ENCODE results near the gene ATP5F1A.
A peak's percentile ranks its signal among the peaks of the same experiment; 100 is the strongest.
"Not testable (repeated sequence)": the region's sequence is repeated elsewhere in the genome, so short reads cannot be mapped to it uniquely, and the experiment has no call there.

ATP5F1A gene

DNA sequence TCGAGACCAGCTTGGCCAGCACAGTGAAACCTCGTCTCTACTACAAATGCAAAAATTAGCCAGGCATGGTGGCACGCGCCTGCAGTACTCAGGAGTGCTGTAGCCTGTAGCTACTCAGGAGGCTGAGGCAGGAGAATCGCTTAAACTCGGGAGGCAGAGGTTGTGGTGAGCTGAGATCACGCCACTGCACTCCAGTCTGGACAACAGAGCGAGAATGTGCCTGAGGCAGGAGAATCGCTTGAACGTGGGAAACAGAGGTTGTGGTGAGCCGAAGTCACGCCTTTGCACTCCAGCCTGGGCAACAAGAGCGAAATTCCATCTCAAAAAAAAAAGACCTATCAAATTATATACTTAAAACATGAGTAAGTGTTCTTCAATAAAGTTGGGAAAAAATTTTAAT lies 50.7 kb downstream of the ATP5F1A start:
- DNase-seq (ENCODE audit: low spot score), result not testable (repeated sequence)

DNA sequence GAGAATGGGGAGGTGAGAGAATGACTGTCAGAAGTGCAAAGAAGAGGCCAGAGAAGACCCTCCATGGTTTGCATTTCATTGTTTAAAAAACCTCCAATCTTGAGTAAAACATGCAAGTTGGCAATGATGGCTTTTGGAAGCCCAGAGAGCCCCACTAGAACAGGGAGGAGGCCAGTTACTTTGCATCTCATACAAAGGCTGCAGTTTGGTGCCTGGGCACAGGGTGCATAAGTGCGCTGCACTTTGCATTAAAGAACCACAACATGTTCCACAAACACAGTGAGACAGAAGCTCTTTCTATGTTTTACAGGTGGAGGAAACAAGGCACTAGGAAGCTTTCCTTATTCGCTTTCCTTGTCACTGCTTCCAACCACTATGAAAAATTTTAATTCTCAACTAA lies 51.4 kb downstream of the ATP5F1A start:
- DNase-seq (ENCODE audit: low spot score), result no peak

DNA sequence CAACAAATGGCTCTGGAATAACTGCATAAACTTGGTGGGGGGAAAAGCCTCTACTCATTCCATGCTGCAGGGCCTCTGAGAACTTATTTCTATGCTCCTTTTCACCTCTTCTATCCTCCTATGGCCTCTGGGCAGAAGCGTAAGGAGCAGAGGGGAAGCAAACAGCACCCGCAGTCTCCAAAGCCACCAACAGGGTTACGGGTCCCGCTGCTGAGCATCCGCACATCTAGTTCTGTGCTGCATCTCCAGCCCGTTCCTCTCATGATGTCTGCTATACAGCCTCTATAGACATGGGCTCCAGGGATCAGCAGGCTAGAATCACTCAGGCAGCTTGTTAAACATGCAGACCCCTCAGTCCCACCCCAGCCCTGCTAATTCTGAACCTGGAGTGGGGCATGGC lies 52.0 kb downstream of the ATP5F1A start:
- DNase-seq (ENCODE audit: low spot score), result no peak

DNA sequence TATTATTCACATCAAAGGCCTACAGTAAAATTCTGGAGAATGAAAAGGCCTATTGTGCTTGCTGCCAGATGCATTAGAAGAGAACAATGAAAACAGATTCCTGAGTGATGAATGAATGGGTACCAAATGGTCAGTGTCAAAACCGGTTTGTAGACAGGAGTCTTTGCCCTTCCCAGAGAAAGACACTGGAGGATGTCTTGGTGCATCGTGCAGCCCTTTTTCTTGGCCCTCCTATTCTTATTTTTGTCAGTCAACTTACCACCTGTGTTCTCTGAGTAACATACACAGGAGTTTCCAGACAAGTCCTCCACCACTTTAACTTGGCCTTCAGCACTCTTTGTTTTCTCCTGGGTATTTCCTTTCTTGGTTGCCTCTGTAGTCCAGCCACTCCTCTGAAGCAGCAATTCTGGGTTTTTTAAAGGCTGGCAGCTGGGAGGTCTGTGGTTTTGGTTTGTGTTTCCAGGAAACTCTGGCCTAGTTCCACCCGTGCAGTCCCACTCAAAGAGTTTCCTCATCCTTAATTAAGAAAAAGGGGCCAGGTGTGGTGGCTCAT lies 55.4 kb downstream of the ATP5F1A start:
- no peak for DNase-seq (ENCODE audit: low spot score)

DNA sequence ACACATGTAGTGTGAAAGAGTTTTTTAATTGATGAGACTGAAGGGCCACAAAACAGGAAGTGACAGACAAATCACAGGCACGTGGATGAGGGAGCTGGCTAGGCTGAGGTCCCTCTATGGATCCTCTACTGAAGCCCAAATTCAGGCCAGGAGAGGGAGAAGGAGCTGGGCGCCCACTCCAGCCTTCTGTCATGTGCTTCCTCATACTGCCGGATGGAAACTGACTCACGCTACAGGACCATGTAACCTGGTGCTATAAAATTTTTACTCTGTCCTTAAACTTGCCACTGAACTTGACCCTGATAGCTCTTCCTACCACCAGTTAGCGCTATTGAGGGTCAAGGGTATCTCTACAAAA lies 57.4 kb downstream of the ATP5F1A start:
- no peak for DNase-seq (ENCODE audit: low spot score)

DNA sequence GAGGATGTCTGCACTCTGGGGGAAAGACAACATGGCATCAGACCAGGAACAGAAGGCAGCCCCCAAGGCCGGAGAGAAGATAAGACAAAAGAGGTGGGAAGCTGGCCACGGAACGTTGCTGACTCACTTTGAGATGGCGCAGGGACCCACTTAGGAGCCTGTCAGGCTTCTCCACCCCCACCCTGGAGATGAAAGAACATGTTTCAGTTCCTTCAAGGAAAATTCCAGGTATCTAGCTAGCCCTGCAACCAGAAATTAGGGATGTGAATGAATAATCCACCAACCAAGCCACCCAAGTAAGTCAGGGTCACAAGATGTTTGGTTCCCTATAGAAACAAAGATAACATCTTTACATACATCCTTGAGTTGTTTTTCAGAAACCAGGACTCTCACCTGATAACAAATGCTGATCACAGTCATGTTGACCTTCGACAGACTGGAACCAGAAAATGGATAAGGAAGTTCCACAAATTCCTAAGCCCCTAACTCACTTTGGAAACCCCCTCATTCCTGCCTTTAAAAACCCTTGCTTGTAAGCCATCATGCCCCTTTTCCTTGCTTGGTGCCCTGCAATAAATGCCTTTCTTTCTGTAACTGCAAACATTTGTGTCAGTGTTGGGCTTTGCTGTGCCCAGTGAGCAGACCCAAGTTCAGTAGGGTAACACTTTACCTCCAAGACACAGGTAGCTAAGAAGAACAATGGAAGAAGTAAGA lies 57.9 kb downstream of the ATP5F1A start:
- DNase-seq (ENCODE audit: low spot score), result no peak

DNA sequence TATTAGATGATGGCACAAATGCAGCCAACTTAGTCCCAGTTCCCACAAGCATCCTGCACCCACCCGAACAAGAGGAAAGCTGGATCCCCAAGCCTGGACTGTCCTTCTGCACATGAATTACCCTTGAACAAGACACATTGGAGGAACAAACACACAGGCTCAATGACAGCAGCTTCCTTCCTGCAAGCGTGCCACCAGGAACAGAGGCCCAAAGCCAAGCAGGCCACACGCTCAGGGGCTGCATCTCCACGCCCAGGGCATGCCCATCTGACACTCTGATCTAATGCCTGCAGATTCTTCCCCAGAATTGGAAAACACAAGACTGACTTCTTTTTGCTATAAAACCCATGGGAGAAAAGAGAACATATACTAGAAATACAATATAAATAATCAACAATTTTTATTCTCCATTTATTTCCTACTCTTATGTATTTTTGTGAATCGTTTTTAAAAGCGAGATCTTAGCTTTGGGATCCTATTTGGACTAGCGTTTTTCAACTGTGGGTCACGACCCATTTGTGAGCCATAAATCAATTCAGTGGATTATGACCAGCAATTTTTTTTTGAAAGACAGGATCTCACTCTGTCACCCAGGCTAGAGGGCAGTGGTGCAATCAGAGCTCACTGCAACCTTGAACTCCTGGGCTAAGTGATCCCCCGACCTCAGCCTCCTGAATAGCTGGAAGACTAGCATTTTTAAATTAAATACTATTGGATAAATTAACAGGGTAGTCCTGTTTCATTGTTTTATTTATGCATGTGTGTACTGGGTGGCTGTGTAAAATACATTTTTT lies 60.4 kb downstream of the ATP5F1A start:
- DNase-seq (ENCODE audit: low spot score), result peak; percentile 20

DNA sequence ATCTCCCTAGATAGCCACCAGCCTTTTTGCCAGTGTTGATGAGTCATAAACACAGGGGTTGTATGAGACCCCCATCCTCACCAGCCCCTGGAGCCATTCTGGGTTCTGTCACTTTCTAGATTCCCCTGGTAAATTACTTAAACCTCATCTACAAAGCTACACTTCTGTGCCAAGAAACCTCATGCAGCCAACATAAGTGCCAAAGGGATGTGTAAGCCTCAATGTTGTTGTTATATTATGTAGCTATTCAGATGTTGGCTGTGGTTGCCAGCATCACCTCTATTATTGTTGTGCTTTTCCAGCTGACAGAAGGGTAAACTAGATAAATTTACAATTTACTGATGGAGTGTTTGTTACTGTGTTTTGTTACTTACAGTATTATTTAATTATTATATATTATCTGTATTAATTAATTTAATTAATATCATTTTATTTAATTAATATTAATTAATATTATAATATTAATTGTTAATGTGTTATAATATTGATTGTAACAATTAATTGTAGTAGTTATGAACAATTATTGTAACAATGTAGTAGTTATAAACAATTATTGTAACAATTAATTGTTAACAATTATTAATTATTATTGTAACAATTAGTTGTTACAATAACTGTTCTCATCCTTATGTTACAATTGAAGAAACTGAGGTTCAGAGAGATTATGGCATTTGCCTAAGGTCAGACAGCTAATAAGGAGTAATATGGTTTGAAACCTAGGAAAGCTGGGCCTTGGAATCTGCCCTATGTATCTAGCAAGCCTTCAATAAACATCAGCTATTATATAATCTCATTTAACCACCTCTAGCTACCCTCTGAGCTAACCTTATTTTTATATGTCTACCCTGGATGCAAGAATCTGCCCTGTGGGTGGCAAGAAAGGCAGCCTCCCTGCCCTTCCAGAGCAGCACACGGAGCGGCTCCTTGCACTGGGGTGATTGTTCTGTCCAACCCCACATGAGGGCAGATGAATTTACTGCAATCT lies 62.1 kb downstream of the ATP5F1A start:
- DNase-seq (ENCODE audit: low spot score), result no peak

DNA sequence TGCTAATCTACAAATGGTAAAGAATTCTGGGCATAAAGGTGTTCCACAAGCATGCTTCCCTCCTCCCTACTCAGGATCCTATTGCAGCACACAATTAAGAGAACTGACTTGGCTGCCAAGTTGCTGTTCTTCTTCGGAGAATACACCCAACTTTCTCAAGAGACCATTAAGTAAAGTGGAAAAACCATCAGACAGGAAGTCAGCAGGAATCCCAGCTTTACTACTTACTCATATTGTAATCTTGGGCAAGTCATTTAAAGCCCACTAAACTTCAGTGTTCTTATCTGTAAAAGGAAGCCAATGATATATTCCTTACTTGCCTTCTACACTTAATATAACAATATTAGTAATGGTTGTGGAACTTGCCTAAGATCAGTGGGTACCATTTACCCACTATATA lies 63.9 kb downstream of the ATP5F1A start:
- DNase-seq (ENCODE audit: low spot score), result no peak

DNA sequence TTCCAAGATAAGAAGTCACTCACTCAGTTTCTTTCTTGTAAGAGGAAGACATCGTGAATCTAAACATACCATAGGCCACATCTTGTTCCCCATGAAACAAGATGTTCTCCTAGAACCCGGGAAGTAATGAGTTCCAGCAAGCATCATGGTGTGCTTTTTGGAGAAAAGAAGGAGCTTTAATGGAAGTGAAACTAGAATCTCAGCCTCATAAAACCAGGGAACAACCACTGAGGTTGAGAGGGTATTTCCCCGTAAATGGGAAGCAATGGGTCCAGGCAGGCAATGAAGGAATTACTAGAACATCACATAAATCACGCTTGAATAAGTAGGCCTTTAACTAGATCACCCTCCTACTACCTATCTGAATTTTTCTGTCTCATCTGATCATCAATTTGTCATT lies 66.4 kb downstream of the ATP5F1A start:
- no peak for DNase-seq (ENCODE audit: low spot score)

Measured in Ammon's horn (tissue), 1 donor.